Fibroblast of peridontal ligament (primary cell): ENCODE measurements around the gene PADI4.

Experiments used
- DNase-seq: peaks from one replicate; pipeline ENCODE4 v3.0.0-alpha.2; 2010; ENCODE audit errors: extremely low read depth

Gene PADI4

DNA sequence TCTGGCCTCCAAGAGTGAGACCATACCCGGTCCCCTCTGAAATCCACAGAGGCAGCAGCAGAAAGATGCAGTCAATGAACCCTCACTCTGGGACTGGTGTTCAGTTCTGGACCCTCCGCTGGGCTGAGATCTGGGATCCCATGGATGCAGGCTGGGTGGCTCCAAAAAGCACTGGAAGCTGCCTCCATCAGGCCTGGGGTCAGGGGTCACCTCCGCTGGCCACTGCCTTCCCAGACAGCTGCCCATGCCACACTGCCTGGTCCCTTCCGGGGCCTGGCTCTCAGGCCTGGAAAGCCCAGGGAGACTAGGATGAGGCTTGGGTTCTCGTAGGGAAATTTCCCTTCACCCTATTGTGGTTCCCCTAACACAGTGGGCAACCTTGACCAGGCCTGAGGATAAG lies 21.4 kb upstream of the PADI4 start:
- no peak for DNase-seq

- peak; percentile 77 for DNase-seq
Measured at GRCh38 chr1:17287130-17287776, 20.7 kb upstream of the PADI4 start.

DNA sequence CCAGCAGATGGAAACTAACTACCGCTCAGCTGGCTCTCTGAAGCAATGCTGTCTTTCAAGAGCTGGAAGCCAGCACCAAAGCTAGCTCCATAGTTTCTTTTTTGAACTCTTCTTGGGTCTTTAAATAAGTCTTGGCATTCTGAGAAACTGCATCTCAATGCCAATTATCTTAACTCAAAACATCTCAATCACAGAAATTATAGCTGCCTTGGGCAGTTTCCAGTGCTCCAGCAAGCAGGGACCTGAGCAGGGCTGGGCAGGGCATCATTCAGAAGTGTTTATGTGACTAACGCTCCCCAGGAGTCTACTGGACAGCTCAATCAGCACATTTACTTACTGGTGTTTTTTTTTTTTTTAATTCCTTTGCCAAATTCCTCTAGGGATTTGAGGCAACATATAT lies 18.3 kb upstream of the PADI4 start:
- peak; percentile 85 for DNase-seq

DNA sequence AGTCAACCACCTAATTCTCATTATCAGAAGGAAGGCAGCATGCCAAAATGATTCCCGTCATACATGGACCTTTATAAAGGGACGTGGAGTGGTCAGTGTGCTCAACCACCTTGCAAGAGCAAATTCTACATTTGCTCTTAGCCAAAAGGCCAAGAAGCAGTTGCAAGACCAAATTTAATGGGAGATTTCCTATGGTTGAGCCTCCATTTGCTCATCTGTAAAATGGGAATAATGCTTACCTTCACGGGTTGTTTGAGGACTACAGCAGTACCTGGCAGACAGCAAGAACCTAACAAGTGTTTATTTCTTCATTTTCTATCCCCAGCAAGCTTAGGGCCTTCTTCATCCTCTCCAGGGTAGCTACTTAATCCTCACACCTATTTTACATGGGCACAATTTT lies 17.4 kb upstream of the PADI4 start:
- no peak for DNase-seq

DNA sequence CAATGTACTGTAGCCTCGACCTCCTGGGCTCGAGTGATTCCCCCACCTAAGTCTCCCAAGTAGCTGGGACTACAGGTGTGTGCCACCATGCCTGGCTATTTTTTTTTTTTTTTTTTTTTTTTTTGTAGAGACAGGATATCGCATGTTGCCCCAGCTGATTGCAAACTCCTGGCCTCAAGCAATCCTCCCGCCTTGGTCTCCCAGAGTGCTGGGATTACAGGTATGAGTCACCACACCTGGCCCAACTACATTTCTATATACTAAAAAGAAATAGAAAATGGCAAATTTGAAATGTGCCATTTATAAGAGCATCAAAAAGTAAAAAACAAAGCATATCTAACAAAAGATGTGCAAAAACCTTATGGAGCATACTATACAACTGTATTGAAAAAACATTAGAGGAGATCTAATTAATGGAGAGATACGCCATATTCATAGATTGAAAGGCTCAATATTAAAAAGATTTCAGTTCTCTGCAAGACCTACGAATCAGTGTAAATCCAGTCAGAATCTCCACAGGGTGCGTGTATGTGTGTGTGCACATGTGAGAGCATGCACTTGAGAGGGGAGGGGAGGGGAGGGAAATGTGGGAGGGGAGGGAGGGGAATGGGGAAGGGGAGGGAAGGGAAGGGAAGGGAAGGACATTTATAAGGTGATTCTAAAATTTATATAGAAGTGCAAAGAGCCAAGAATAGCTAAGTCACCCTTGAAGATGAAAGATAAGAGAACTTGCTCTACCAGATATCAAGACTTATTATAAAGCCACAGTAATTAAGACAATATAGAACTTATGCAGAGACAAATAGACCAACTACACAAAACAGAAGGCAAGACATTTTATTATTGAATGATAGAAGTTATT lies 15.5 kb upstream of the PADI4 start:
- DNase-seq = no peak

- DNase-seq = no peak
Measured at GRCh38 chr1:17293681-17294425, 14.1 kb upstream of the PADI4 start.

- DNase-seq = no peak
Measured at GRCh38 chr1:17295292-17295691, 12.7 kb upstream of the PADI4 start.

DNA sequence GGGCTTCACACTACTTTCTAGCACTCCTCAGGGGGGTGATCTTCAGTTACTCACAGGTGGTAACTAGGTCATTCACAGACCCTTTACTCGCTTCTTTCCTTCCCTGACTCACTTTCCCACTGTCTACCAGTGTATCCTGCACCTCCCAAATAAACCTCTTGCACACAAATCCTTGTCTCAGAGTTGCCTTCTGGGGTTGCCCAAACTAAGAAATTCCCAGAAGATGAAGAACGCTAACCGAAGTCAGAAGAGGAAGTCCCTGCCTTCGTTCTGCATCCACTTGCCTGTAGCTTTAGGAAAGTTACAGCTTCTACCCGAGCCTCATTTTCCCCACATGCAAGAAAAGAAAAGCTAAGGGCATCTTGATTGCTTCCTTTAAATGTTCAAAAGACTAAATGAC lies 11.9 kb upstream of the PADI4 start:
- DNase-seq = no peak

- DNase-seq = no peak
Measured at GRCh38 chr1:17297991-17298390, 10.0 kb upstream of the PADI4 start.

DNA sequence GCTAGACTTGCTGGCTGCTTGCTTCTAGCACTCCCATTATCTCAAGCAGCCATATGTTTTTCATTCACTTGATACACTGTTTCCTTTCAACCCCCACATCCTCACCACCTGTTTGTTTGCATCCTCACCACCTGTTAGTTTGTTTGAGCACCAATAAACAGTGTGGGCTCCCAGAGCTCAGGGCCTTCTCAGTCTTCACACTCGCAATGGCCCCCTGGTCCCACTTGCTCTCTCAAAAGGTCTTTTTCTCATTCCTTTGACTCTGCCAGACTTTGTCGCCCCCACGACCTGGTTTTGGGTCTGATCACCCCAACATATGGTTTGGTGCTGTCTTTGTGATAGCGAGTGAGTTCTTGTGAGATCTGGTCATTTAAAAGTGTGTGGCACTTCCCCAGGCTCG lies 6.2 kb upstream of the PADI4 start:
- DNase-seq = no peak

- no peak for DNase-seq
Measured at GRCh38 chr1:17304151-17304825, 3.7 kb upstream of the PADI4 start.

DNA sequence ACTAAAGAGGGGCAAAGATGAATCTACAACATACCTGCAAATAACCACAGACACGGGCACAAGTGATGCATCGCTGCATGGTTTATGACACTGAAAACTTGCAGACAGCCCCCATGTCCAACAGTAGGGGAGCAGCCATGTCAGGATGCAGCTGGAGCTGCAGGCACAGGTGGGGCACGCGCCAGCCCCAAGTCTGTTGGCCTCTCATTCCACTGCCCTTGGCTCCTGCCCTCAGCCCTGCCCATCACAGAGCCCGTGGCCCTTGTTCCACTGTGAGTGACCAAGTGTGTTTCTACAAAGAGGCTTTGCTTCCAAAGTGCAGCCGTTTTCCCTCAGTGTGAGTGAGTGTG lies 3.2 kb upstream of the PADI4 start:
- DNase-seq = no peak

- no peak for DNase-seq
Measured at GRCh38 chr1:17305576-17306095, 2.4 kb upstream of the PADI4 start.

GRCh38 chr1:17306407-17306806 lies 1.6 kb upstream of the PADI4 start:
- DNase-seq = no peak

DNA sequence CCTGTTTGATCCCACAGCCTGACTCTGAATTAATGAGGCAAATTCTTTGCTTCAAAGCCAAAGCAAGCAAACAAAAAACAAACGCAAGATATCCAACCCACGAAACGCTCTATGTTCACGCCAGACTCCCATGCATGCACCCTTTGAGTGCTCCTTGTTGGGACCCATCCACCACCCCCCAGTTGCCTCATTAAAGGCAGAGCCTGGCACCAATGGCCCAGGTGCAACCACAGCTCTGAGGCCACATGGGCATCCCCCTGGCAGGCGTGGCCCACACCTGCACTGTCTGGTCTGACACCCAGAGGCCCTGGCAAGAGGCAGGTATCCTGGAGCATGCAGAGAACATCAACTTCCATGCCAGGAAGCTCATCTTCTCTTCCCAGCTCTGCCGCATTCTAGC lies 1.1 kb upstream of the PADI4 start:
- DNase-seq = no peak

DNA sequence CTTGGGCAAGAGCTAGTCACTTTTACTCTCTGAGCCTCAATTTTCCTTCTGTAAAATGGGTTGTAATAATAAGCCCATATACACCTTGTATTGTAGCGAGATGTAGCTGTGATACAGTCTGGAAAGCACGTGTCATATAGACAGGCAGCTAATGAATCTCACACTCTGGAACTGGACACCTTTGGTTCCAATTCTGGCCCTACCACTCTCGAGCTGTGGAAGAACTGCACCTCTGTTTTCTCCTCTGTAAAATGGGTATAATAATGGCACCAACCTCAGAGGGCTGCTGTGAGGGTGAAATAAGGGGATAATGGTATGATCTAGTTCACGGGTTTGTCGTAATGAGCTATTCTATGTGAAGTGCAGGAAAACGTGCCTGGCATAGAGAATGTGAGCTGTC lies 668 bp upstream of the PADI4 start:
- DNase-seq = no peak

- no peak for DNase-seq
Measured at GRCh38 chr1:17308593-17308992, 596 bp downstream of the PADI4 start.

DNA sequence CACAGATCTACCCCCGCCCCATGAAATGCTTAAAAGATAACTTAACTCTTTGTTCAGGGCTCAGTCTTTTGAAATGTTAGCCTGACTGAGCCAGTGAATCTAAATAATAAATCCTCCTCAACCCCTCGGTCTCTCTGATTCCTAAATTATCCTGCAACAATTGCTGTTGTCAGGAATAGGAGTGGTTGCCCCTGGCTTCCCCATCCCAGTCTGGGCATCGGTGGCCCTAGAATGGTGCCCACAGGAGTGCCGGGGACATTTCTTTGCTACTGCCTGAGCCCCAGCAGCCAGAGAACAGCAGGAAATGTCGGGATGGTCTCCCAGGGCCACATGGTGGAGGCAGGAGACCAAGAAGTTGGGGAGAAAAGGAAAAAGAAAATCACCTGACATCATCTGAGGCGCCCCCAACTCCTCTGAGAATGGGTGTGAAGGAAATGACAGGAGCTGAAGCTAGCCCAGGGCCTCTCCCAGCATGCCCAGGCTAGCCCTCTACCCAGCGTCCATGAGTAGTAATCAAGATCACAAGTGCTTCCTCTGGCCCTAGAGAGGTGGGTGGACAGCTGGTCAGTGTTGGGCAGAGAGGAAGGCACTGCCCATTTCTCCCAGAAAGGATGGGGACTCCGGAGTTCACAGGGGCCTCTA lies 1.6 kb downstream of the PADI4 start:
- DNase-seq = no peak

DNA sequence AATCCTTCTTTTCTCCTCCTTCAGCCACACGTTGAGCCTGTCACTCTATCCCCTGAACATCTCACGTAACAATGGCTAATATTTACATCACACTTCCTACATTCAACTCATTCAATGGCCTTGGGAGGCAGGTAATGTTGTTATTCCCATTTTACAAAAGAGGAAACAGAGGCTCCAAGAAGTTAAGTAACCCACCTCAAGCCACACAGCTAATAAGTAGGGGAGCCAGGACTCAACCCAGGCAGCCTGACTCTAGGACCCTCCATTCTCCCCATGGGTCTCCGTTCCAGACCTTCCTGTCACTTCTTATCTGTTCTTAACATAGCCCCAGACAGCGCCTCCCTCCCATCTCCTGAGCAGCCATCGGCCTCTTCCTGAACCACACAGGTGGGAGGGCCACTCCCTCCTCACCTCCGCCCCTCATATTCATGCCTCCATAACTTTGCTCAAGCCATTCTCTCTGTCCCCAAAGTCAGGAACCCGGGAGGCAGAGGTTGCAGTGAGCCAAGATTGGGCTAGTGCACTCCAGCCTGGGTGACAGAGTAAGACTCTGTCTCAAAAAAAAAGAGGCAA lies 2.2 kb downstream of the PADI4 start:
- DNase-seq = no peak

GRCh38 chr1:17313530-17314309 lies 5.7 kb downstream of the PADI4 start:
- no peak for DNase-seq
